OCI-LY7 (cell line): ENCODE results near the gene TSTD2. TPM values are rescaled to one million over a fixed set of nuclear protein-coding genes. Genes with fewer than 3 reads are reported as not detected.

Source experiments
- BruUV-seq: library from RNA; stranded (reverse); fragments of 400-500 nt; replicated peaks from 2 replicates; lab custom pipeline; 2021; lab: Mats Ljungman, UMichigan
- CTCF ChIA-PET: fragments of 300-600 bp; sonication (Branson Sonifier 250); formaldehyde crosslinking; loops from one replicate; lab custom pipeline; 2022; ENCODE audit warnings: antibody characterized with exemption; ENCODE audit not compliant: unreplicated experiment; lab: Charles Lee
- POLR2A ChIA-PET: fragments of 300-600 bp; sonication (Branson Sonifier 250); formaldehyde crosslinking; loops from one replicate; lab custom pipeline; 2022; ENCODE audit warnings: antibody characterized with exemption; lab: Charles Lee
- DNase-seq: peaks from one replicate; pipeline ENCODE4 v3.0.0-alpha.2; 2015; ENCODE audit warnings: low spot score
- H2AFZ ChIP-seq: fragments of 200-600 bp; sonication (generic), shearing (Covaris generic); 2 replicates; pipeline ENCODE4 v1.6.1; 2014; ENCODE audit warnings: mild to moderate bottlenecking, antibody characterized with exemption, low read length, moderate library complexity
- H3K27ac ChIP-seq: fragments of 200-600 bp; sonication (generic); 2 replicates; pipeline ENCODE4 v1.5.1; 2014; ENCODE audit warnings: mixed run types, low read depth, mild to moderate bottlenecking, moderate library complexity, low read length, inconsistent platforms; ENCODE audit not compliant: poor library complexity, severe bottlenecking
- H3K36me3 ChIP-seq: fragments of 200-600 bp; sonication (generic); 2 replicates; pipeline ENCODE4 v1.6.1; 2014; ENCODE audit warnings: mild to moderate bottlenecking, antibody characterized with exemption, low read length, moderate library complexity, mixed read lengths; ENCODE audit not compliant: insufficient read depth
- H3K4me1 ChIP-seq: fragments of 200-600 bp; sonication (generic); 2 replicates; pipeline ENCODE4 v1.5.1; 2014; ENCODE audit warnings: mild to moderate bottlenecking, low read length; ENCODE audit not compliant: insufficient read depth, poor library complexity, severe bottlenecking
- H3K4me2 ChIP-seq: fragments of 200-600 bp; sonication (generic); 2 replicates; pipeline ENCODE4 v1.6.1; 2014; ENCODE audit warnings: mild to moderate bottlenecking, low read length
- H3K4me3 ChIP-seq: fragments of 200-600 bp; sonication (generic); 2 replicates; pipeline ENCODE4 v1.5.1; 2014; ENCODE audit warnings: mild to moderate bottlenecking, low read depth, low read length; ENCODE audit not compliant: poor library complexity, severe bottlenecking
- H3K79me2 ChIP-seq: fragments of 200-600 bp; sonication (generic); 2 replicates; pipeline ENCODE4 v1.6.1; 2016; ENCODE audit warnings: low read depth, mild to moderate bottlenecking, low read length, moderate library complexity, mixed read lengths; ENCODE audit not compliant: insufficient read depth
- H3K9me2 ChIP-seq: fragments of 200-600 bp; sonication (generic); 2 replicates; pipeline ENCODE4 v1.6.1; 2016; ENCODE audit warnings: mild to moderate bottlenecking, low read length, mixed read lengths; ENCODE audit not compliant: insufficient read depth
- H3K9me3 ChIP-seq: fragments of 200-600 bp; sonication (generic); 2 replicates; pipeline ENCODE4 v1.6.1; 2014; ENCODE audit warnings: mild to moderate bottlenecking, mixed run types, low read length, mixed read lengths
- H4K20me1 ChIP-seq: fragments of 200-600 bp; sonication (generic); 2 replicates; pipeline ENCODE4 v1.6.1; 2014; ENCODE audit warnings: mild to moderate bottlenecking, antibody characterized with exemption, low read length, moderate library complexity, mixed read lengths; ENCODE audit not compliant: insufficient read depth
- CTCF ChIP-seq: fragments of 200-600 bp; sonication (generic); conservative IDR thresholded peaks from 2 replicates; pipeline ENCODE4 v1.5.1; 2014; ENCODE audit warnings: mild to moderate bottlenecking, antibody characterized with exemption, low read length, moderate library complexity, mixed read lengths
- EZH2phosphoT487 ChIP-seq: fragments of 200-600 bp; sonication (generic); IDR thresholded peaks from 2 replicates; pipeline ENCODE4 v1.6.1; 2018; ENCODE audit warnings: low read depth, borderline replicate concordance, mild to moderate bottlenecking, mixed run types, antibody characterized with exemption, low read length, moderate library complexity, mixed read lengths
- intact Hi-C: fragments of 100-400 bp; cut with micrococcal nuclease; formaldehyde crosslinking; loops from one replicate; pipeline ENCODE4 v1.10.0; 2022; ENCODE audit not compliant: unreplicated experiment
- total RNA-seq, 2 experiments: library from RNA; depleted of rRNA in 1 of 2; stranded (reverse); fragments of >200 nt in 1 of 2; shearing (Covaris generic) in 1 of 2; gene quantifications; 2 replicates each; pipeline ENCODE4 v1.2.3, GENCODE V29; 2014 to 2022

The TSTD2 gene
- total RNA-seq, 2 experiments from 2014 or later: 17.1 to 22.0 TPM

- Histone ChIP-seq H3K4me2 (no peak overlapping the region), H3K27ac (no peak overlapping the region), H3K36me3 (no peaks in the 10 kb centered on the region), H4K20me1 (no peaks in the 10 kb centered on the region), H2AFZ (no peak overlapping the region), H3K79me2 (no peaks in the 10 kb centered on the region), H3K4me3 (no peak overlapping the region), H3K4me1 (no peaks in the 10 kb centered on the region), H3K9me2 (no peaks in the 10 kb centered on the region), H3K9me3 (no peaks in the 10 kb centered on the region)
- BruUV-seq: no TSS peak
- TF ChIP-seq CTCF (no peak), EZH2phosphoT487 (no peak)
- no peak for DNase-seq
- intact Hi-C loops: no loop called here
- POLR2A ChIA-PET: no interaction called here
- CTCF ChIA-PET: interaction anchor here (0.6 kb wide), 1 partner anchor 72 kb away, joined by 4 read pairs; no protein-coding TSS in a partner anchor
Observed at GRCh38 chr9:97556036-97556720, 77.0 kb downstream of the TSTD2 start.

GRCh38 chr9:97555164-97555563 is 78.0 kb downstream of the TSTD2 start:
- Histone ChIP-seq H3K4me2 (no peak overlapping the region), H3K9me3 (no peaks in the 10 kb centered on the region), H3K27ac (no peak overlapping the region), H3K79me2 (no peaks in the 10 kb centered on the region), H3K4me1 (no peaks in the 10 kb centered on the region), H2AFZ (no peak overlapping the region), H3K9me2 (no peaks in the 10 kb centered on the region), H4K20me1 (no peaks in the 10 kb centered on the region), H3K36me3 (no peaks in the 10 kb centered on the region), H3K4me3 (no peak overlapping the region)
- no peak for TF ChIP-seq EZH2phosphoT487
- TF ChIP-seq CTCF: no peak
- CTCF ChIA-PET: no interaction called here
- BruUV-seq: no TSS peak
- no peak for DNase-seq
- intact Hi-C loops: no loop called here
- POLR2A ChIA-PET: no interaction called here

GRCh38 chr9:97554566-97555075 is 78.5 kb downstream of the TSTD2 start:
- POLR2A ChIA-PET: no interaction called here
- DNase-seq: no peak
- H3K36me3 ChIP-seq: no peaks in the 10 kb centered on the region
- H3K27ac ChIP-seq: no peak overlapping the region
- no TSS peak for BruUV-seq
- no peaks in the 10 kb centered on the region for H3K4me1 ChIP-seq
- CTCF ChIA-PET: no interaction called here
- no peak overlapping the region for H2AFZ ChIP-seq
- no peaks in the 10 kb centered on the region for H3K9me2 ChIP-seq
- H3K4me2 ChIP-seq: no peak overlapping the region
- intact Hi-C loops: no loop called here
- no peaks in the 10 kb centered on the region for H3K9me3 ChIP-seq
- no peaks in the 10 kb centered on the region for H4K20me1 ChIP-seq
- H3K4me3 ChIP-seq: no peak overlapping the region
- no peaks in the 10 kb centered on the region for H3K79me2 ChIP-seq
- no peak for TF ChIP-seq EZH2phosphoT487
- no peak for TF ChIP-seq CTCF
